GM18508 (cell line): Measurements from ENCODE around the gene EFNA2.

Source experiments
- ATAC-seq: cut with Tn5 transposase; IDR thresholded peaks from one replicate; pipeline ENCODE4 v1.9.1; 2021; ENCODE audit warnings: moderate number of reproducible peaks; ENCODE audit not compliant: insufficient read depth, unreplicated experiment

The EFNA2 gene

GRCh38 chr19:1281569-1282287 is 3.9 kb upstream of the EFNA2 start:
- ATAC-seq: no peak

- ATAC-seq: no peak
Measured at GRCh38 chr19:1282588-1283206, 3.0 kb upstream of the EFNA2 start.

- ATAC-seq: no peak
Measured at GRCh38 chr19:1283207-1283916, 2.3 kb upstream of the EFNA2 start.

- ATAC-seq: no peak
Measured at GRCh38 chr19:1283917-1284292, 1.8 kb upstream of the EFNA2 start.

- no peak for ATAC-seq
Measured at GRCh38 chr19:1284293-1284978, 1.2 kb upstream of the EFNA2 start.

GRCh38 chr19:1284979-1285736 is 515 bp upstream of the EFNA2 start:
- no peak for ATAC-seq

- ATAC-seq: no peak
Measured at GRCh38 chr19:1286487-1287353, 1.0 kb downstream of the EFNA2 start.

- no peak for ATAC-seq
Measured at GRCh38 chr19:1287354-1288225, 1.9 kb downstream of the EFNA2 start.

GRCh38 chr19:1288226-1288612 is 2.5 kb downstream of the EFNA2 start:
- ATAC-seq: no peak

- no peak for ATAC-seq
Measured at GRCh38 chr19:1288833-1289685, 3.4 kb downstream of the EFNA2 start.

GRCh38 chr19:1289686-1290025 is 4.0 kb downstream of the EFNA2 start:
- no peak for ATAC-seq

- no peak for ATAC-seq
Measured at GRCh38 chr19:1290196-1290702, 4.6 kb downstream of the EFNA2 start.

GRCh38 chr19:1290703-1291651 is 5.3 kb downstream of the EFNA2 start:
- no peak for ATAC-seq

GRCh38 chr19:1291761-1292418 is 6.2 kb downstream of the EFNA2 start:
- no peak for ATAC-seq

- no peak for ATAC-seq
Measured at GRCh38 chr19:1292419-1293151, 6.9 kb downstream of the EFNA2 start.
